Measurements from ENCODE around the gene DOC2B.

DOC2B gene

GRCh38 chr17:164303-165235, 16.9 kb downstream of the DOC2B start:
- H3K36me3 ChIP-seq (replicated peaks; ENCODE audit: insufficient read depth, low read length), result no peaks in the 10 kb centered on the region
- H3K9ac ChIP-seq (ENCODE audit: low read length), result no peak overlapping the region
- H4K20me1 ChIP-seq (ENCODE audit: insufficient read depth, low read length), result no peaks in the 10 kb centered on the region
- H2AFZ ChIP-seq (ENCODE audit: low read length), result no peak overlapping the region
- H3K9me2 ChIP-seq (replicated peaks; ENCODE audit: insufficient read depth, low read length), result no peaks in the 10 kb centered on the region
- no peaks in the 10 kb centered on the region for H3F3A ChIP-seq (ENCODE audit: insufficient read depth, low read length)
- H3K27me3 ChIP-seq (replicated peaks; ENCODE audit: insufficient read depth, low read length), result peaks cover 78% of the 10 kb centered on the region
- H3K4me1 ChIP-seq (ENCODE audit: low read length), result no peaks in the 10 kb centered on the region
- H3K27ac ChIP-seq (ENCODE audit: low read length), result no peak overlapping the region
- H3K4me3 ChIP-seq (ENCODE audit: low read length), result no peak overlapping the region
- no peak overlapping the region for H3K4me2 ChIP-seq (ENCODE audit: low read depth, low read length)
- no peak for TF ChIP-seq EZH2 (optimal IDR thresholded peaks at IDR 0.05; ENCODE audit: low read depth, low read length)
- no peak for TF ChIP-seq CTCF (IDR thresholded peaks at IDR 0.05; ENCODE audit: low read length)
- no peak for TF ChIP-seq EZH2phosphoT487 (IDR thresholded peaks at IDR 0.05; ENCODE audit: low read length)
- H3K9me3 ChIP-seq (replicated peaks; ENCODE audit: insufficient read depth, low read length), result no peaks in the 10 kb centered on the region
- H3K79me2 ChIP-seq (ENCODE audit: low read length), result no peaks in the 10 kb centered on the region
- DNase-seq, result no peak

DNA sequence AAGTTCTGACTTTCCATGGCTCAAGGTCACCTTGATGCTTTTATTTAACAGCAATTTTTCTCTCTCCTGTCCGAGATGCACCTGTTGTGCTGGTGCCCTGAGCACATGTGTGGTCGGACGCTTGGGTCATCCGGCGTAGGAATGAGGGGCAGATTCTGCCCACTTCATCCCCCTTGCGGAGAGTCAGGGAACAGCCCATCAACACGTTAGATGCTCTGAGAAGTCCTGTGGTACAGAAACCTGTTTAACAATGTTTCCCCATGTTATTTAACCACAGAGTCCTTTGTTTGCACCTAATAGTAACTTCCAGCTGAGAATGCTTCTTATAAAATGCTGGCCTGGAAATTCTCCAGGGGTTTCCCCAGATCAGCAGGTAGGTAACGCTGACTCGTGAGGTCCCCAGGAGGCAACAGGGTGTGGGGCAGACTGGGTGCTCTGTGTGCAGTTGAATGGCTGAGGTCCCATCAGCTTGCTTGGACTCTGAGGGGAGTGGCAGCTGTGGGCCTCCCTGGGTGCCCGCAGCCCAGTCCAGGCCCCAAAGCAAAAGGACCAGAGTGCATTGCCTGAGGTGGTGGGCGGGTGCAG, 17.8 kb downstream of the DOC2B start:
- H3K9me3 ChIP-seq (replicated peaks; ENCODE audit: insufficient read depth, low read length), result no peaks in the 10 kb centered on the region
- H3K4me2 ChIP-seq (ENCODE audit: low read depth, low read length), result no peak overlapping the region
- H2AFZ ChIP-seq (ENCODE audit: low read length), result no peak overlapping the region
- H3K79me2 ChIP-seq (ENCODE audit: low read length), result no peaks in the 10 kb centered on the region
- no peak overlapping the region for H3K9ac ChIP-seq (ENCODE audit: low read length)
- no peaks in the 10 kb centered on the region for H4K20me1 ChIP-seq (ENCODE audit: insufficient read depth, low read length)
- H3K27ac ChIP-seq (ENCODE audit: low read length), result no peak overlapping the region
- peaks cover 79% of the 10 kb centered on the region for H3K27me3 ChIP-seq (replicated peaks; ENCODE audit: insufficient read depth, low read length)
- H3K9me2 ChIP-seq (replicated peaks; ENCODE audit: insufficient read depth, low read length), result no peaks in the 10 kb centered on the region
- DNase-seq, result peak; percentile 42
- H3K4me1 ChIP-seq (ENCODE audit: low read length), result no peaks in the 10 kb centered on the region
- H3K4me3 ChIP-seq (ENCODE audit: low read length), result no peak overlapping the region
- H3F3A ChIP-seq (ENCODE audit: insufficient read depth, low read length), result no peaks in the 10 kb centered on the region
- no peaks in the 10 kb centered on the region for H3K36me3 ChIP-seq (replicated peaks; ENCODE audit: insufficient read depth, low read length)
- TF ChIP-seq CTCF (IDR thresholded peaks at IDR 0.05; ENCODE audit: low read length) (peak; percentile 62), EZH2phosphoT487 (IDR thresholded peaks at IDR 0.05; ENCODE audit: low read length) (no peak)

DNA sequence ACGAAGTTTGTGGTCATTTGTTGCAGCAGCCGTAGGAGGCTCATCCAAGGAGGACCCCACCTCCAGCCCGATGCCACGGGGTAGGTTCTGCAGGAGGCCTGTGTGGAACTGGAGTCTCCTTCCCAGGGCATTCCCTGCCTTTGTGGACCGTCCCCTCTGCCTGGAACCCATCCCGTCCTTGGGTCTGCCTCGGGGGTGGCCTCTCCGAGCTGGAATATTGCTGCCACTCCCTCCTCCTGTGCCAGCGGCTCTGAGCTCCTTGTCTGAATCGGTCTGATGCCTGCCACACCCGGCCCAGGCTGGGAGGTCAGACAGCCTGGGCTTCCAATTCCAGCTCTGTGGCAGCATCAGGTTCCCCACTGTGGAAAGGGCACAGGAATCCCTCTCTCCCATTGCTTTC, 18.8 kb downstream of the DOC2B start:
- H3K9ac ChIP-seq (ENCODE audit: low read length), result no peak overlapping the region
- H3K27ac ChIP-seq (ENCODE audit: low read length), result no peak overlapping the region
- H3K27me3 ChIP-seq (replicated peaks; ENCODE audit: insufficient read depth, low read length), result peaks cover 88% of the 10 kb centered on the region
- H3K4me3 ChIP-seq (ENCODE audit: low read length), result no peak overlapping the region
- H4K20me1 ChIP-seq (ENCODE audit: insufficient read depth, low read length), result no peaks in the 10 kb centered on the region
- no peak overlapping the region for H3K4me2 ChIP-seq (ENCODE audit: low read depth, low read length)
- TF ChIP-seq EZH2phosphoT487 (IDR thresholded peaks at IDR 0.05; ENCODE audit: low read length), result no peak
- TF ChIP-seq EZH2 (optimal IDR thresholded peaks at IDR 0.05; ENCODE audit: low read depth, low read length), result no peak
- no peak for TF ChIP-seq CTCF (IDR thresholded peaks at IDR 0.05; ENCODE audit: low read length)
- H2AFZ ChIP-seq (ENCODE audit: low read length), result no peak overlapping the region
- no peak for DNase-seq
- H3K9me3 ChIP-seq (replicated peaks; ENCODE audit: insufficient read depth, low read length), result no peaks in the 10 kb centered on the region
- no peaks in the 10 kb centered on the region for H3K79me2 ChIP-seq (ENCODE audit: low read length)
- H3K36me3 ChIP-seq (replicated peaks; ENCODE audit: insufficient read depth, low read length), result no peaks in the 10 kb centered on the region
- no peaks in the 10 kb centered on the region for H3K9me2 ChIP-seq (replicated peaks; ENCODE audit: insufficient read depth, low read length)
- H3K4me1 ChIP-seq (ENCODE audit: low read length), result no peaks in the 10 kb centered on the region
- H3F3A ChIP-seq (ENCODE audit: insufficient read depth, low read length), result no peaks in the 10 kb centered on the region
